IMR-90 (cell line): ENCODE measurements around the gene KCNQ5. TPM values are rescaled to one million over a fixed set of nuclear protein-coding genes. Genes with fewer than 3 reads are reported as not detected.

ENCODE experiments used
- ATAC-seq: fragments of 200-7000 bp; cut with Tn5 transposase; 2 replicates; pipeline ENCODE4 v1.9.1; 2020; ENCODE audit warnings: low read depth, mild to moderate bottlenecking, moderate library complexity
- BruUV-seq: library from RNA; stranded (reverse); fragments of 400-500 nt; replicated peaks from 2 replicates; lab custom pipeline; 2021; lab: Mats Ljungman, UMichigan
- CTCF ChIA-PET: fragments of 300-600 bp; formaldehyde crosslinking; extraction: SDS; loops from one replicate; lab custom pipeline; 2021; ENCODE audit warnings: antibody characterized with exemption; lab: Yijun Ruan, JAX
- POLR2A ChIA-PET: fragments of 300-600 bp; sonication (Branson Sonifier 250); formaldehyde crosslinking; loops from one replicate; lab custom pipeline; 2022; ENCODE audit warnings: antibody characterized with exemption; ENCODE audit not compliant: unreplicated experiment; lab: Charles Lee
- DNase-seq: peaks from one replicate; pipeline ENCODE4 v3.0.0; 2013
- H2AFZ ChIP-seq: replicated peaks from 2 replicates; pipeline ENCODE3; 2013; ENCODE audit warnings: low read length, mild to moderate bottlenecking; ENCODE audit not compliant: poor library complexity
- H2AK5ac ChIP-seq: 2 replicates; pipeline ENCODE4 v1.6.1; 2013; ENCODE audit warnings: low read depth, low read length, inconsistent platforms
- H2AK9ac ChIP-seq: replicated peaks from 2 replicates; pipeline ENCODE3; 2013; ENCODE audit warnings: mild to moderate bottlenecking, low read depth, low read length, moderate library complexity; ENCODE audit not compliant: poor library complexity
- H2BK120ac ChIP-seq: 2 replicates; pipeline ENCODE4 v1.6.1; 2013; ENCODE audit warnings: low read depth, low read length, inconsistent platforms
- H2BK15ac ChIP-seq: 3 replicates; pipeline ENCODE4 v1.6.1; 2013; ENCODE audit warnings: low read depth, low read length, inconsistent platforms
- H2BK20ac ChIP-seq: 2 replicates; pipeline ENCODE4 v1.6.1; 2013; ENCODE audit warnings: low read depth, mild to moderate bottlenecking, inconsistent platforms, low read length, moderate library complexity
- H2BK5ac ChIP-seq: 2 replicates; pipeline ENCODE4 v1.6.1; 2013; ENCODE audit warnings: mild to moderate bottlenecking, low read depth, low read length, inconsistent platforms; ENCODE audit not compliant: poor library complexity, severe bottlenecking
- H3K14ac ChIP-seq: replicated peaks from 2 replicates; pipeline ENCODE4 v1.6.1; 2013; ENCODE audit warnings: low read depth, low read length, inconsistent platforms
- H3K18ac ChIP-seq: 2 replicates; pipeline ENCODE4 v1.6.1; 2013; ENCODE audit warnings: low read depth, low read length, control low read depth
- H3K23ac ChIP-seq: 2 replicates; pipeline ENCODE4 v1.6.1; 2013; ENCODE audit warnings: low read depth, low read length, inconsistent platforms
- H3K27ac ChIP-seq: 2 replicates; pipeline ENCODE4 v1.5.1; 2013; ENCODE audit warnings: mild to moderate bottlenecking, control low read depth, low read length; ENCODE audit not compliant: insufficient read depth
- H3K27me3 ChIP-seq: 2 replicates; pipeline ENCODE4 v1.6.1; 2013; ENCODE audit warnings: low read length; ENCODE audit not compliant: control insufficient read depth, insufficient read depth
- H3K36me3 ChIP-seq: 2 replicates; pipeline ENCODE4 v1.6.1; 2013; ENCODE audit warnings: low read length, mixed read lengths; ENCODE audit not compliant: control insufficient read depth, insufficient read depth
- H3K4ac ChIP-seq: 2 replicates; pipeline ENCODE4 v1.6.1; 2013; ENCODE audit warnings: low read depth, low read length, inconsistent platforms
- H3K4me1 ChIP-seq: 2 replicates; pipeline ENCODE4 v1.6.1; 2013; ENCODE audit warnings: low read length, mixed read lengths; ENCODE audit not compliant: control insufficient read depth, insufficient read depth
- H3K4me2 ChIP-seq: 2 replicates; pipeline ENCODE4 v1.6.1; 2013; ENCODE audit warnings: low read depth, mild to moderate bottlenecking, control low read depth, low read length, moderate library complexity
- H3K4me3 ChIP-seq: 2 replicates; pipeline ENCODE4 v1.5.1; 2013; ENCODE audit warnings: low read depth, mild to moderate bottlenecking, control low read depth, low read length, moderate library complexity; ENCODE audit not compliant: insufficient read depth
- H3K56ac ChIP-seq: 2 replicates; pipeline ENCODE4 v1.6.1; 2013; ENCODE audit warnings: low read length, inconsistent platforms; ENCODE audit not compliant: insufficient read depth; ENCODE audit errors: extremely low read depth
- H3K79me1 ChIP-seq, 2 experiments: 2 replicates each; pipeline ENCODE4 v1.6.1; 2013; ENCODE audit warnings: low read length in 2 of 2, inconsistent platforms in 1 of 2, low read depth in 1 of 2
- H3K9ac ChIP-seq: 2 replicates; pipeline ENCODE4 v1.6.1; 2013; ENCODE audit warnings: low read depth, low read length, control low read depth
- H3K9me1 ChIP-seq: 2 replicates; pipeline ENCODE4 v1.6.1; 2013; ENCODE audit warnings: low read length, inconsistent platforms; ENCODE audit not compliant: insufficient read depth
- H3K9me3 ChIP-seq: 2 replicates; pipeline ENCODE4 v1.6.1; 2013; ENCODE audit warnings: low read length; ENCODE audit not compliant: control insufficient read depth, insufficient read depth
- H4K20me1 ChIP-seq: 2 replicates; pipeline ENCODE4 v1.6.1; 2013; ENCODE audit warnings: low read length, inconsistent platforms; ENCODE audit not compliant: insufficient read depth
- H4K5ac ChIP-seq: 2 replicates; pipeline ENCODE4 v1.6.1; 2013; ENCODE audit warnings: mild to moderate bottlenecking, low read depth, low read length, control low read depth
- H4K8ac ChIP-seq, 2 experiments: 2 replicates each; pipeline ENCODE4 v1.6.1; 2013; ENCODE audit warnings: low read depth in 2 of 2, low read length in 2 of 2, control low read depth in 1 of 2, inconsistent platforms in 1 of 2
- H4K91ac ChIP-seq: 2 replicates; pipeline ENCODE4 v1.6.1; 2013; ENCODE audit warnings: low read depth, low read length, inconsistent platforms; ENCODE audit not compliant: insufficient read depth
- BHLHE40 ChIP-seq: fragments of 150-350 bp; IDR thresholded peaks from 2 replicates; pipeline ENCODE4 v1.6.1; 2016; ENCODE audit warnings: mild to moderate bottlenecking, low read depth, low read length
- CTCF ChIP-seq: conservative IDR thresholded peaks from 2 replicates; pipeline ENCODE4 v1.5.1; 2012; ENCODE audit warnings: mild to moderate bottlenecking, low read depth, low read length, improper control_type of control experiment
- RAD21 ChIP-seq: IDR thresholded peaks from 2 replicates; pipeline ENCODE4 v1.6.1; 2012; ENCODE audit warnings: low read length, improper control_type of control experiment
- SMC3 ChIP-seq: fragments of 150-350 bp; IDR thresholded peaks from 2 replicates; pipeline ENCODE4 v1.6.1; 2016; ENCODE audit warnings: low read depth, mild to moderate bottlenecking, antibody characterized with exemption, low read length, moderate library complexity
- WGBS, 2 experiments: methylation state at CpG; one replicate each; pipeline versions ENCODE4 v1.1.5 to v1.1.7; 2013; ENCODE audit warnings: missing lambda C conversion rate in 2 of 2; ENCODE audit not compliant: insufficient read length in 1 of 2; ENCODE audit errors: extremely low coverage in 2 of 2; 5-methylcytosine and 5-hydroxymethylcytosine counted together
- dilution Hi-C: fragments of 300-500 bp; cut with HindIII; formaldehyde crosslinking; loops from one replicate; pipeline ENCODE4 v1.14.3; 2018; ENCODE audit warnings: low sequenced_read_pairs; ENCODE audit not compliant: unreplicated experiment
- in situ Hi-C: fragments of 300-500 bp; cut with MboI; formaldehyde crosslinking; loops from 3 replicates; pipeline ENCODE4 v1.14.3; 2019; ENCODE audit warnings: low sequenced_read_pairs, inconsistent platforms, mixed read lengths
- intact Hi-C: fragments of 100-400 bp; cut with micrococcal nuclease; formaldehyde crosslinking; loops from 2 replicates; pipeline ENCODE4 v1.10.0; 2022
- polyA plus RNA-seq, 3 experiments: library from polyadenylated mRNA; depleted of rRNA; stranded (reverse); fragments of >200 nt; gene quantifications; 2 replicates each; pipeline ENCODE4 v1.2.3, GENCODE V29; 2012; ENCODE audit warnings: low replicate concordance in 1 of 3
- total RNA-seq: library from RNA; depleted of rRNA; stranded (reverse); fragments of >200 nt; gene quantifications from 2 replicates; pipeline ENCODE4 v1.2.3, GENCODE V29; 2012

The KCNQ5 gene
- total and polyA plus RNA-seq, 2 of the 4 experiments (the other 2 are of a cell fraction): 0.75 to 1.3 TPM

- BruUV-seq: no TSS peak
- Histone ChIP-seq H2BK15ac (no peak overlapping the region), H3K14ac (no peak overlapping the region), H3K27ac (no peak overlapping the region), H2AK5ac (no peak overlapping the region), H3K56ac (no peak overlapping the region), H3K4me3 (no peak overlapping the region), H4K20me1 (no peaks in the 10 kb centered on the region), H2AK9ac (no peak overlapping the region), H2AFZ (no peak overlapping the region), H2BK20ac (no peak overlapping the region), H3K18ac (no peak overlapping the region), H3K9ac (no peak overlapping the region), H3K9me1 (no peaks in the 10 kb centered on the region), H3K23ac (no peak overlapping the region), H3K79me1 (peaks cover 3 to 6% of the 10 kb centered on the region in 2 experiments; a peak in 2 of 4 replicates), H3K4me2 (no peak overlapping the region), H2BK5ac (no peak overlapping the region), H4K8ac (no peak overlapping the region), H3K27me3 (no peaks in the 10 kb centered on the region), H3K4me1 (0 out of 2 replicates have a peak, but pooled peaks cover 2% of the 10 kb centered on the region), H2BK120ac (no peak overlapping the region), H4K91ac (no peak overlapping the region), H3K36me3 (no peaks in the 10 kb centered on the region), H4K5ac (no peak overlapping the region), H3K9me3 (no peaks in the 10 kb centered on the region), H3K4ac (no peak overlapping the region)
- in situ Hi-C loops: no loop called here
- TF ChIP-seq SMC3: peak; percentile 38
- TF ChIP-seq CTCF: peak; percentile 65
- no peak for TF ChIP-seq BHLHE40
- peak; percentile 69 for TF ChIP-seq RAD21
- DNase-seq: peak; percentile 27
- no peak for ATAC-seq
- POLR2A ChIA-PET: no interaction called here
- no CpG with 5 or more reads among the region's 3 CpGs for WGBS, 2 experiments
- dilution Hi-C loops: no loop called here
- CTCF ChIA-PET: interaction anchor here (0.6 to 1.4 kb wide), 4 partner anchors 8 to 479 kb away, joined by 3 to 6 read pairs (median 4); no protein-coding TSS in a partner anchor
- intact Hi-C loops: no loop called here
These were observed 2.8 kb downstream of the KCNQ5 start for GRCh38 chr6:72624557-72625160.
